Activated B cell treated with CpG ODN at 0.5 μM for 24 hours (primary cell): ENCODE results near the gene TASP1. TPM values are rescaled to one million over a fixed set of nuclear protein-coding genes. Genes with fewer than 3 reads are reported as not detected.

ENCODE experiments used
- ATAC-seq: fragments of 200-7000 bp; cut with Tn5 transposase; one replicate; pipeline ENCODE4 v1.10.0; 2021; ENCODE audit warnings: low read depth, mild to moderate bottlenecking, moderate library complexity
- CTCF ChIA-PET: fragments of 350-600 bp; sonication (Branson Sonifier 250); formaldehyde crosslinking; loops from one replicate; lab custom pipeline; 2021; ENCODE audit warnings: antibody characterized with exemption; lab: Charles Lee
- POLR2A ChIA-PET: fragments of 350-600 bp; sonication (Branson Sonifier 250); formaldehyde crosslinking; loops from one replicate; lab custom pipeline; 2021; ENCODE audit warnings: antibody characterized with exemption; lab: Charles Lee
- DNase-seq: peaks from one replicate; pipeline ENCODE4 v3.0.0; 2022
- H3K27ac Mint-ChIP-seq: one replicate; pipeline ENCODE4 v1.8.0; 2020; ENCODE audit warnings: mixed read lengths
- H3K27me3 Mint-ChIP-seq: one replicate; pipeline ENCODE4 v1.8.0; 2021; ENCODE audit warnings: mixed read lengths
- H3K36me3 Mint-ChIP-seq: one replicate; pipeline ENCODE4 v1.8.0; 2021; ENCODE audit warnings: low read depth, mixed read lengths
- H3K4me1 Mint-ChIP-seq: one replicate; pipeline ENCODE4 v1.8.0; 2021; ENCODE audit warnings: mixed read lengths
- H3K4me3 Mint-ChIP-seq: one replicate; pipeline ENCODE4 v1.8.0; 2020; ENCODE audit warnings: mild to moderate bottlenecking, mixed read lengths
- H3K9me3 Mint-ChIP-seq: one replicate; pipeline ENCODE4 v1.8.0; 2020; ENCODE audit warnings: mixed read lengths
- intact Hi-C: fragments of 100-400 bp; cut with micrococcal nuclease; formaldehyde crosslinking; loops from one replicate; pipeline ENCODE4 v1.15.1; 2024
- total RNA-seq: library from RNA; stranded (reverse); gene quantifications from 2 replicates; pipeline ENCODE4 v1.2.3, GENCODE V29; 2022
- TF ChIP-seq, protein P1 (sequence below): fragments of 200-600 bp; IDR thresholded peaks from one replicate; pipeline ENCODE4 v1.8.0; 2022; ENCODE audit warnings: antibody characterized with exemption, mild to moderate bottlenecking

Gene TASP1
- total RNA-seq, 1 donor from 2014 or later: 20.6 TPM

DNA sequence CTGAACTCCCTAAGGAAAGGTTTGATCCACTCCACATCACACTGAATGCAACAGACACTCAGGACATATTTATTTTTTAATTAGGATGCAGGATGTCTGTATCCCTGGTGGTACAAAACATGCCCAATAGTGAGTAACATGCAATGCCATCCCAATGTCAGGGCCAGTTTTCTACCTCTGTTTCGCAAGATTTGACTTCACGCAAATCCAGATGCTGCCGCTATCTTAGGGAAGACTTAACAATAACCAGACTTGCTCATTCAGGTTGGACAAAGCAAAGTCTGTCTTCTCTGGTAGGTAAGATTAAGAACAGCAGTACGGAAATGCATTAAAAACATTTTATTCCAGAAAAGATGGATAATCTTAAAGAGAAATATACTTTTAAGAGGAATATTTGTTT, 103.1 kb downstream of the TASP1 start:
- TF ChIP-seq, protein P1, sequence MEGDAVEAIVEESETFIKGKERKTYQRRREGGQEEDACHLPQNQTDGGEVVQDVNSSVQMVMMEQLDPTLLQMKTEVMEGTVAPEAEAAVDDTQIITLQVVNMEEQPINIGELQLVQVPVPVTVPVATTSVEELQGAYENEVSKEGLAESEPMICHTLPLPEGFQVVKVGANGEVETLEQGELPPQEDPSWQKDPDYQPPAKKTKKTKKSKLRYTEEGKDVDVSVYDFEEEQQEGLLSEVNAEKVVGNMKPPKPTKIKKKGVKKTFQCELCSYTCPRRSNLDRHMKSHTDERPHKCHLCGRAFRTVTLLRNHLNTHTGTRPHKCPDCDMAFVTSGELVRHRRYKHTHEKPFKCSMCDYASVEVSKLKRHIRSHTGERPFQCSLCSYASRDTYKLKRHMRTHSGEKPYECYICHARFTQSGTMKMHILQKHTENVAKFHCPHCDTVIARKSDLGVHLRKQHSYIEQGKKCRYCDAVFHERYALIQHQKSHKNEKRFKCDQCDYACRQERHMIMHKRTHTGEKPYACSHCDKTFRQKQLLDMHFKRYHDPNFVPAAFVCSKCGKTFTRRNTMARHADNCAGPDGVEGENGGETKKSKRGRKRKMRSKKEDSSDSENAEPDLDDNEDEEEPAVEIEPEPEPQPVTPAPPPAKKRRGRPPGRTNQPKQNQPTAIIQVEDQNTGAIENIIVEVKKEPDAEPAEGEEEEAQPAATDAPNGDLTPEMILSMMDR: no peak
- H3K9me3 Mint-ChIP-seq: no peaks in the 10 kb centered on the region
- ATAC-seq: no peak
- ChIA-PET CTCF (no interaction called here), POLR2A (no interaction called here)
- no peaks in the 10 kb centered on the region for H3K4me1 Mint-ChIP-seq
- no peaks in the 10 kb centered on the region for H3K27me3 Mint-ChIP-seq
- DNase-seq: no peak
- no peak overlapping the region for H3K4me3 Mint-ChIP-seq
- H3K36me3 Mint-ChIP-seq: peaks cover 25% of the 10 kb centered on the region
- intact Hi-C loops: no loop called here
- no peak overlapping the region for H3K27ac Mint-ChIP-seq

DNA sequence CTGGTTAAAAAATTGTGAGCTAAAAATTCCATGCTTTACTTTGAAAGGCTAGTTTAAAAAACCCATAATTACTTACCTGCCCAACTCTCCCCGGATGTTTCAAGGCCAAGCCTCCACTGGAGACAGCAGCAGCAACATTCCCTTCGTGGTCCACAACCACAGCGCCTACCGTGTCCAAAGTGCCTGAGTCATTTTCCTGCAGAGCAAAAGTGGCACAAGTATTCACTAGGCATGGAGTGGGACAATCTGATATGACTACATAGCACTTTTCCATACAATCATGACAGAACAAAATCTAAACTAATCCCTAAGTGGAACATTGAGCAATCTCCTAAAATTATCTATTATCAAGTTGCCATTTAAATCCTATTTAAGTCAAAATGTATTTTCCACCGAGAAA, 104.8 kb downstream of the TASP1 start:
- intact Hi-C loops: no loop called here
- DNase-seq: no peak
- no peaks in the 10 kb centered on the region for H3K9me3 Mint-ChIP-seq
- no peak overlapping the region for H3K4me3 Mint-ChIP-seq
- no peak overlapping the region for H3K27ac Mint-ChIP-seq
- peaks cover 25% of the 10 kb centered on the region for H3K36me3 Mint-ChIP-seq
- no peak for ATAC-seq
- no peaks in the 10 kb centered on the region for H3K4me1 Mint-ChIP-seq
- TF ChIP-seq, protein P1: no peak
- ChIA-PET CTCF (no interaction called here), POLR2A (no interaction called here)
- no peaks in the 10 kb centered on the region for H3K27me3 Mint-ChIP-seq

DNA sequence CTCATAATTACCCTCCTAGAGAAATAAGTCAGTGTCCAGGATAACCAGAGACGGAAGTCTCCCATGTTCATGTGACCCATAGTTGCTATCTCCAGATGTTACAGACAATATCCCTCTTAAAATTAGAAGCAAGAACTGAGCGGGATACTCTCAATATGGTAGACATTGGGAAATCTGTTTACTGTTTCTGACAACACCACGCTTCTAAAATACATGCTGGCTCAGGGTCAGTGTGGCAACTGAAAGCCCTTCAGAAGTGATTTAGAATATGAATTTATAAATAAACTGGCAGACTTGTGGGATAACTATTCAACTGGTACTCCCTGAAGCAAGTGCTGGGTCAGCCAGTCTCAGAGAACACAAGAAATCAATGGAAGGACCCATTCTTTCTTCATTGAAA, 108.6 kb downstream of the TASP1 start:
- ATAC-seq (no peak), DNase-seq (no peak)
- Mint-ChIP-seq H3K27ac (no peak overlapping the region), H3K36me3 (peaks cover 55% of the 10 kb centered on the region), H3K4me3 (no peak overlapping the region), H3K27me3 (no peaks in the 10 kb centered on the region), H3K4me1 (no peaks in the 10 kb centered on the region), H3K9me3 (no peaks in the 10 kb centered on the region)
- intact Hi-C loops: no loop called here
- TF ChIP-seq, protein P1: no peak
- POLR2A ChIA-PET: no interaction called here
- CTCF ChIA-PET: interaction anchor here (0.7 kb wide), 1 partner anchor 15 kb away, joined by 3 read pairs; no protein-coding TSS in a partner anchor

DNA sequence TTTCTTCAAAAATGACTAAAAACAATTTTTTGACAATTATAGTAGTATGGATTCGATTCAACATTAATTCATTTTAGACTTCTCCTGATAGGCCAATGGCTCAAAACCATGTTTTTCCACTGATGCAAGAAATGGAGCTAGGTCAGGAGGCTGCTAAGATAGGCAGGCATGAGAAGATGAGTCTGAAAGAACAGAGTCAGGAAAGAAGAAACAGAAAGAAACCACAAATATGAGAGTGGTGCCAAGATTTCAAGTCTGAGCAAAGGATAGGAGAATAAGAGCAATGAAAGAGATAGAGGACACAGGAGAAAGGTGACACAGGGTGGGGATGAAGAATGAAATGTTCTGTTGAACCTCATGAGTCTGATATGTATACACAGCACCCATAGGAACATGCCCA, 112.2 kb downstream of the TASP1 start:
- H3K9me3 Mint-ChIP-seq: no peaks in the 10 kb centered on the region
- H3K4me3 Mint-ChIP-seq: no peak overlapping the region
- ChIA-PET CTCF (no interaction called here), POLR2A (no interaction called here)
- peaks cover 55% of the 10 kb centered on the region for H3K36me3 Mint-ChIP-seq
- no peaks in the 10 kb centered on the region for H3K27me3 Mint-ChIP-seq
- intact Hi-C loops: no loop called here
- DNase-seq (no peak), ATAC-seq (no peak)
- no peak overlapping the region for H3K27ac Mint-ChIP-seq
- H3K4me1 Mint-ChIP-seq: no peaks in the 10 kb centered on the region
- TF ChIP-seq, protein P1: no peak

DNA sequence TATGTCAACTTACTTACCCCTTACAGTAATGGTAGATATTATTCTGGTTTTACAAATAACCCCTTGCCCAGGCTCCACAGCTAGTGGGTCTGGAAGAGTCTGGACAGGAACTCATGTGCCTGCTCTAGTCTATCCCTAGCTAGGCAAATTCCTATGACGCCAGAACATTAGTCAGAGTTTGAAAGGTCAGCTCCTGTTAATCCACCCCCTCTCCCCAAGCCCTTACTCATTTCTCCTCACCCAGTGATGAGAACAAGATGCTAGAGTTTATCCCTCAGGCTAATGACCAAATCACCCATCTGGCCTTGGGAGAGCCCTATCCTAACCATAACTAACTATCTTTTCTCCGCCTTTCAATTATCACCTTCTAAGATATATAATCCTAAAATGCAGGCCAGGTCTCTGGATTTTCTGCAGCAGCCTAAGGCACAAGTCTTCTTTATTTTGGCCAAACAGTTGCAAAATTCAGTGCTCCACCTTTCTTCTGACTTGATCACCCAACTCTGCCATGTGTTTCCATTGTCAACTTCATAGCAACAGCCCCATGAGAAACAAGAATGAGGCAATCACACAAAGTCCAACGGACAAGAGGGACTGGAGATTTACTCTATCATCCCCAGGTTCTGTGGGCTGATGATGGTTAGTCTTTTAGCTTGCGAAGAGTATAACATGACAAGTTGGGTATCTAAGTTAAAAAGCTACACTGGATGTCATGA, 113.3 kb downstream of the TASP1 start:
- Mint-ChIP-seq H3K36me3 (peaks cover 55% of the 10 kb centered on the region), H3K4me3 (no peak overlapping the region), H3K27ac (no peak overlapping the region), H3K27me3 (no peaks in the 10 kb centered on the region), H3K9me3 (no peaks in the 10 kb centered on the region), H3K4me1 (no peaks in the 10 kb centered on the region)
- POLR2A ChIA-PET: no interaction called here
- DNase-seq: no peak
- TF ChIP-seq, protein P1: no peak
- ATAC-seq: no peak
- intact Hi-C loops: no loop called here
- CTCF ChIA-PET: no interaction called here
